ENCODE measurements around the gene FBH1.
"Not testable (repeated sequence)": the region's sequence is repeated elsewhere in the genome, so short reads cannot be mapped to it uniquely, and the experiment has no call there.

FBH1 gene

DNA sequence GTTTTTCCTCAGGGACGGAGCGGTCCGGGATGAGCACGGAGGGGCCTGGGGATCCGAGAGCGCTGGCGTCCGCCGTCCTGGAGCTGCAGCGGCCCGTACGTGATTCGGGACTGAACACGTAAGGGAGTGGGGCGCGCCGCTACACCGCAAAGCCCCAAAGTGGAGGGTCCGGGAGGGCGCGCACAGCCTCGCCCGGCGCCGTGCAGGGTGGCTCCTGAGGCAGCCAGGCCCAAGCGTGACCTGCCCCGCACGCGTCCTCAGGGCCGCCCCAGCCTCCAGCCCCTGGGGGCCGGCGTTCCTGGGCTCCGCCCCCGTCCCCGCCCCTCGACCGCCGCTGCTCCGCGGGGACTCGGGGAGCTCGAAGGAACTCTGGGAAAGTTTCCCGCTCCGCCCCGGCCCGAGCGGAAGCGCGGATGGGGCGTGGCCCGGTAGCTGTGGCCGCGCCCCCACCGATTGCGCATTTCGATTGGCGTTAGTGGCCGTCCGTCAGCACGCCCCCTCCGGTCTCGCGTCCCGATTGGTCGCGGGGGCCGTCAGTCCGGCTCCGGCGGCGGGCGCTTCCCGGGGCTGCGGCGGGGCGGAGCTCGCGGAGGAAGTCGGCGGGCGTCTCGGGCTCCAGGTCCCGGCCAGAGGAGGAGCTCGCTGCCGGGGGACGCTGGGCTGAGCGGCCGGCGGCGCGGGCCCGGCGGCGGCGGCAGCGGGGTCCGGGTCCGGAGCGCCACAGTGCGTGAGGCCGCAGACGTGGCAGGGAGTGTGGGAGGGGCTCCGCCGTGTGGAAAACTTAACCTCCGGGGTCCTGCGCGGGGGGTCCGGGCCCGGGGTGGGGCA, at the start of gene FBH1, which contains the start of gene ANKRD16:
Gene FBH1, plus strand, starts transcription at position 620 of the 828 bp plus-strand sequence. Its CDS starts 103 bp downstream, at position 723.
Gene ANKRD16, minus strand, starts transcription at position 270 of the 828 bp plus-strand sequence. CDS start 539 bp downstream, outside the sequence.
- DNase-seq = peak; percentile 86

DNA sequence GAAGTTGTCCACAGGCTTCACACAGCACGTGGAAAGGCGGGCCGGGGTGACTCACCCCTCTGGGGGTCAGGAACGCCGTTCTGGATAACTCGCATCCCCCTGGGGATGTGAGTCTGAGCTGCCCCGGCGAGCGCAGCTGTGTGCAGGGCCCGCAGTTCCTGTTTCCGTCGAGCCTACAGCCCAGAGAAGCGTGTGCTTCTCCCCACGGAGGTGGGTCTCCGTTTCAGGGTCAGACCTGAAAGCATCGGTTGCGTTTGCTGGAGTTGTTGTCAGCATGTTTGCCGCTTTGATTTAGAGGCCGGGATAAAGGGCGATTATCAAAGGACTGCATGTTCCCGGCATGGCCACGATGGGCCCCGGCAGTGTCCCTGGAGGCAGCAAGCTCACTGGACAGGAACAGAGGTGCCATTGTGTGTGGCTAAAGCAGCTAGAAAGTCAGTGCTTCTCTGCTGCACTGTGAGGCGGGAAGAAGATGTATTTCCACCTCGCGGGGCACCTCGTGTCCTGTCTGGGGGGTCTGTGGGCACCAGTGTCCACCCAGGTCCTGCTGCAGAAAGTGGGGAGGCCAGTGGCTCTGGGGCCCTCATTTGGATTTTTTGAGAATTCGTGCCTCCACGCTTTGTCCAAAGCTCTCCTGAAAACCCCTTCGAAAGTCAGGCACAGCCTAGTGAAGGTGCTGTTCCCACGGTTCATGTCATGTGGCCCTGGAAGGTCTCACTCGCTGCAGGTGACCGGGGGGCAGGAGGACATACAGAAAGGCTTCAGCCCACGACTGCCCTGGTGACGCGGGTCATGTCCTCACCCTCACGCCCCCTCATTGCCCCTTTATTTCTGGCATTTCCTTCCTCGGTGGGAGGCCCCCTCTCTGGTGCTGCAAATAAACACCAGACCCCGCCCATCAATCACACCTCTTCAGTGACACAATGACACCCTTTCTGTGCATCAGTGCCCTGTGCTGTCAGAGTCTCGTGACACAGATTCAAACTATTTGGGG, 49.4 kb upstream of the FBH1 start:
- no peak for DNase-seq

DNA sequence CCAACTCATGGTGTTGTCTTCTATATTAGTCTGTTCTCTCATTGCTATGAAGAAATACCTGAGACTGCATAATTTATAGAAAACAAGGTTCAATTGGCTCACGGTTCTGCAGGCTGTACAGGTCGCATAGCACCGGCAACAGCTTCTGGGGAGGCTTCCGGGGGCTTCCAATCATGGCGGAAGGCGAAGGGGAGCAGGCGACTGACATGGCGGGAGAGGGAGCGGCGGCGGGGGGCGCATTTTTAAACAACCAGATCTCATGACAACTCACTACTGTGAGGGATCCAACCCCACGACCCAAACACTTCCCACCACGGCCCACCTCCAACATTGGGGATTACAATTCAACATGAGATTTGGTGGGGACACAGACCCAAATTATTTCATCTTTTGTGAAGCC, 48.1 kb upstream of the FBH1 start:
- DNase-seq = no peak

DNA sequence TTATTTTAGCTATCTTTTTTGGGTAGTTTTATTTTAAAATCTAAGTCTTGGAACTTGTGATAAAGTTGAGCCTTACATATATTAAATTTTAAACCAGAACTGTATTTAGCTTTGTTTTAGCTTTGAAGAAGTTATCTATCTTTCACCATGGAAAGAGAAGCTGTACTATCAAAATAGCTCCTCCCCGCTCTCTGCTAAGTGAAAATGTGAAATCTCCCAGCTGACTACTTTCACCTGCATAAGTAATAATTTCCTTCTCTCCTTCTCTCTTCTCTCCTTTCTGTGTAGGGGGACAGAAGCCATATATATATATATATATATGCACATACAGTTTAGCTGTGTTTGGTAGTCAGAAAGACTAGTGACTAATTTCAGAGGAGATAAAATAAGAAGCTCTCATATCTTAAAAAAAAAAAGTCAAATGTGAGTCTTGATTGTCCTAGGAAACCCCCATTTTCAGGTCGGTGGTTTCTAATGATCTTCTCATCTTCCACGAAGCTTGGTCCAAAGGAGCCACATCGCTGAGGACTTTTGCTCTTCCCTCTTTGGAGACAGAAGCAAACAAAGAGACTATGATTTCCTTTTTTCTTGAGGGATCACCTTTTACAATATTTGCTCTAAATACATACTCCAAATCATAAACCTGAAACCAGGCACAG, 46.2 kb upstream of the FBH1 start:
- no peak for DNase-seq

DNA sequence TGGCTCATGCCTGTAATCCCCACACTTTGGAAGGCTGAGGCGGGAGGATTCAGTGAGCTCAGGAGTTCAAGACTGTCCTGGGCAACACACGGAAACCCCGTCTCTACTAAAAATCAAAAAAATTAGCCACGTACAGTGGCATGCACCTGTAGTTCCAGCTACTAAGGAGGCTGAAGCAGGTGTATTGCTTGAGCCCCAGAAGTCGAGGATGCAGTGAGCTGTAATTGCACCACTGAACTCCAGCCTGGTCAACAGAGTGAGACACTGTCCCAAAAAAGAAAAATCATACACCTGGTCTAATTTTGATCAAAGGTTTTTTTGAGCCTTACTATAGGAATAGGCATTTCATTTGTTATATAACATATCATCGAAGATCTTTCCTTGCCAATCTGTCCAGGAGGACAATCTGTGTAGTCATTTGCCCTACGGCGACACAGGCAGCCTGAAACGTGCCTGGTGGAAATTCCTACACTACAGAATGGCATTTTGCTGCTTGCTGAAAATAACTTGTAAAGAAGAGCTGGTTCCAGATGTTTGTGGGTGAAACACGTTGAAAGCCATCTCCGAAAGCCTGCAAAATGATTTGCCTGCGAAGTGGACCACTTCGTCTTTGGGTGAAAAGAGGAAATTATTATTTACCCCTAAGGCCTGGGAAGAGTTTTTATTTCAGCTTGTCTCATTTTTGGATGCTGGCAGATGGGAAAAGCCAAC, 45.5 kb upstream of the FBH1 start:
- no peak for DNase-seq

DNA sequence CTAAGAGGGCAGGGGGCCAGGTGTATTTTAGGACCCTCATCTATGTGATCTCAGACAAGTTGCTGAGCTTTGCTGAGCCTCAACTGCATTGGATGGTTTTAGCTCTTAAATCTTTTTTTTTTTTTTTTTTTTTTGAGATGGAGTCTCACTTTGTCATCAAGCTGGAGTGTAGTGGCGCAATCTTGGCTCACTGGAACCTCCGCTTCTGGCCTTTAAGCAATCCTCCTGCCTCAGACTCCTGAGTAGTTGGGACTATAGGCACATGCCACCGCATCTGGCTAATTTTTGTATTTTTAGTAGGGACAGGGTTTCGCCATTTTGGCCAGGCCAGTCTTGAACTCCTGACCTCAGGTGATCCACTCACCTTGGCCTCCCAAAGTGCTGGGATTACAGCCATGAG, 43.4 kb upstream of the FBH1 start:
- DNase-seq = not testable (repeated sequence)

DNA sequence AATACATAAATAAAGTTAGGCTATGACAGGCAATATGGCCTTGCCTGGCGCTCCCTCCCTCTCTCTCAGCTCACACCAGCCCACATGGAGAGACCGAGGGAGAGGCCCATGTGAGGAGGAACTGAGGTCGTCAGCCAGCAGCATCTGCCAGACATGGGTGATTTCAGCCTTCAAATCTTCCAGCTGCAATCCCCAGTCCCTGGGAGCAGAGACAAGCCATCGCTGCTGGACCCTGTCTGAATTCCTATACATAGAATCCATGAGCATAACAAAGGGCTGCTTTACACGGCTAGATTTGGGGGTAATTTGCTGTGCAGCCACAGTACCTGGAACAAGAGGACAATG, 35.9 kb upstream of the FBH1 start:
- DNase-seq = no peak

DNA sequence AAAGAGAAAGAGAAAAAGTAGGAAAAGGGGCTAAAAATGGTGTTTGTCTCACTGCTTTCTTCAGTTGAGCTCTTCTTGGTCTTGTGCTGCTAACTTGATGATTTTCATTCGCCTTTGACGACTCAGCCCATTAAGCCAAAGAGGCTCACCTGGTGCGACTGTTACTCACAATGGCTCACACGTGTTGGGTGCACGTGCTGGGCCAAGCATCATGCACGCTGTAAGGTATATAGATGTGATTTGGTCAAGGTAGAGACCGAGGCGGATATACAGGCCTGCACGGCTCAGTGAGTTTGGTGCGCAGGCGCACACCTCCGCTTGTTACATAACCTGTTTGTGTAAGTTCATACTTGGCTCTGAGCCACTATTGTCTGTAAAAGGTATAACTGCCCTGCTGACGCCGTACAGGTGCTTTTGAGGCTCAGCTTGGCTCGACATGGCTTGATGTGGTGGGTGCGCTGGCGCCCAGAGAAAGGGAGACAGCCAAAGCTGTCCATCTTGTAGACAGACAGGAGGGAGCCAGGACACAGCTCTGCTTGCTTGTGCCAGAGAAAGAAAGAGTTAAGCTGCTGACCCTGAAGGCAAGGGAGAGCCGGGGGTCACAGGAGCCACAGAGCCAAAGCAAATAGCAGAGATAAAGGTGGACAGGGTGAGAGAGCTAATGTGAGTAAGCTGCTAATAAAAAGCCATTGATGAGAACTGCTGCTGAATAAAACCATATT, 33.9 kb upstream of the FBH1 start:
- no peak for DNase-seq

DNA sequence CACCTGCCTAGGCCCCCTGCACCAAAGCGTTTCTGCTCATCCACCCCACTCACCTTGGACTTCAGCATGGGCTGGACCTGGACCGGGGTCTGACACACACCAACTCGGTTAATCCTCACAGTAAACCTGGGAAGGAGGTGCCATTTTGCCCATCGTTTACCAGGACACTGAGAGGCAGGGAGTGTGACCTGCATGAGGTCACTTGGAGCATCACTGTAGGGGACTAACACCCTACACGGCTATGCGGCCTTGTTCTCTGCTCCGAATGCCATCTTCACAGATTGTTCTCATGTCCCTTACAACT, 33.4 kb upstream of the FBH1 start:
- no peak for DNase-seq

DNA sequence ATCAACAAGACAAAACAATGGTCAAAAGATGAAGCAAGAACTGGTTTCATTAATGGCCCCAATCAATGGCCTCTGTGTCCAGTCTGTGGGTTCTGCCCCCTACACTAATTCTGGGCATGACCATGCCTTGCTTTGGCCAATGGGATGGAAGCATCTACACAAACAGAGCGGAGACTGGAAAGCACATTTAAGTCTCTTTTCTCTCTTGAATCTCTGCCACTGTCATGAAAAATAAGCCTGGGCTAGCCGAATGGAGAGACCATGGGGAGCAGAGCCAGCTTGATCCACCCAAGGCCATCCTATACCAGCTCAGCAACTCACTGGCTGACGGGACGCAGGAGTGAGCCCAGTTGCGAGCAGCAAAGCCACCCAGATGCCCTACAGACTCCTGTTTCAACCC, 31.2 kb upstream of the FBH1 start:
- no peak for DNase-seq

DNA sequence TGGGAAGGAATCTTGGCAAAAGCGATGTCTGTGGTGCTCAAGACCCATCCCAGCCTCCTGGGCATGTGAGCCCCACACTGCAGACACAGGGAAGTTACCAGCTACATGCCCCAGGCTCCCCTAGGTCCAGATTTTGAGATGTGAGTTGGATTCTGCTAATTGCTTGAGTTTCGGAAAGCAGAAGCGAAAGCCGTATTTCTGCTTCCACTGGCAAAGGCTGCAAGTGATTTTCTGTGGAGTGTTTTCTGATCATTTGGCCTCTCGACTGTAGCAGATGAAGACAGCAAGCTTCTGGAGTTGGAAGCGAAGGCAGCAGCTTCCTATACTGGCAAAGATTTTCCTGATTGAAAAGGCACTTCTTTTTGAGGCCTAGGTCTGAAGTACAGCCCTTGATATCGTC, 30.0 kb upstream of the FBH1 start:
- DNase-seq = no peak

DNA sequence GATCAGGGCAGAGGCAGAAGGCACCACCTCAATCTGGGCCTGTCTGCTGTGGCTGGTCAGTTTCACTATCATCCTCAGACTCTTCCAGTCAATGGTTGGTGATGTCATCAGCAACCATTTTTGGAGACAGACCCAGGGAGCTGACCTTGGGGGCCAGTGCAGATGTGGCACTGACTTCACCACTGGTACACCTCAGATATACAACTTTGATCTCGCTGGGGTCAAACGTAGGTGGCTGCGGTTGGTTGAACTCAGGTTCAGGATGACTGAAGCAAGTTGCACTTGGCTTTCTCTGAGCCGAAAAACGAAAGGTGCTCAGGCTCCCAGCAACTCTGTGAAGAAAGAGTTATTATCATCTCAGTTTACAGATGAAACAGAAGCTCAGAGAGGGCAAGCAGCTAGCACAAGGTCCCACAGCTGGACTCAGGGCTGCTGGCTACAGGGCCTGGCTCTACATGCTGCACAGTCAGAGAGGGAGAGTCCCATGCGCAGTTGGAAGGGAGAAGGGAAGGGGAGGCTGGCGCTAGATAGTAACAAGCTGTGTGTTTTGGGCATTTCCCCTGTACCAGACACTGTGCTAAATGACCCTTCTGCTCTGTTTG, 27.6 kb upstream of the FBH1 start:
- no peak for DNase-seq

DNA sequence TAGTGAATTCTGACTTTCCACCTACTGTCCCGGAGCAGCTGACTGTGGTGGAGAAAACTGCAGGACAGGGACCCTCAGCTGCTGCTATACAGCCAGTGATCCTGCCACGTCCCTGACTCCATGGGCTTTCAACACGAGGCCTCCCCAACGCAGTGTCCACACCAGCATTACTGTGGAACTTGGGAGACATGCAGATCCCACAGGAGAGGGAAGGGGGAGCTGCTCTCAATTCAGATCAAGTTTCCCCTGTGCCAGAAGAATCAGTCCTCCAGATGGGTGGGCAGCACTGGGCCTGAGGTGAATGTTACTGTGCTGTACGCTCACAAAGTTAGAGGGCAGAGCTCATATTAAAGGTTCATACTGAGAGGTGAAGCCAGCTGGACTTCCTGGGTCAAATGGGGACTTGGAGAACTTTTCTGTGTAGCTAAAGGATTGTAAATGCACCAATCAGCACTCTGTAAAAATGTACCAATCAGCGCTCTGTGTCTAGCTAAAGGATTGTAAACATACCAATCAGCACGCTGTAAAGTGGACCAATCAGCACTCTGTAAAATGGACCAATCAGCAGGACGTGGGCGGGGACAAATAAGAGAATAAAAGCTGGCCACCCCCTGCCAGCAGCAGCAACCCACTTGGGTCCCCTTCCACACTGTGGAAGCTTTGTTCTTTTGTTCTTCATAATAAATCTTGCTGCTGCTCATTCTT, 26.9 kb upstream of the FBH1 start:
- not testable (repeated sequence) for DNase-seq

DNA sequence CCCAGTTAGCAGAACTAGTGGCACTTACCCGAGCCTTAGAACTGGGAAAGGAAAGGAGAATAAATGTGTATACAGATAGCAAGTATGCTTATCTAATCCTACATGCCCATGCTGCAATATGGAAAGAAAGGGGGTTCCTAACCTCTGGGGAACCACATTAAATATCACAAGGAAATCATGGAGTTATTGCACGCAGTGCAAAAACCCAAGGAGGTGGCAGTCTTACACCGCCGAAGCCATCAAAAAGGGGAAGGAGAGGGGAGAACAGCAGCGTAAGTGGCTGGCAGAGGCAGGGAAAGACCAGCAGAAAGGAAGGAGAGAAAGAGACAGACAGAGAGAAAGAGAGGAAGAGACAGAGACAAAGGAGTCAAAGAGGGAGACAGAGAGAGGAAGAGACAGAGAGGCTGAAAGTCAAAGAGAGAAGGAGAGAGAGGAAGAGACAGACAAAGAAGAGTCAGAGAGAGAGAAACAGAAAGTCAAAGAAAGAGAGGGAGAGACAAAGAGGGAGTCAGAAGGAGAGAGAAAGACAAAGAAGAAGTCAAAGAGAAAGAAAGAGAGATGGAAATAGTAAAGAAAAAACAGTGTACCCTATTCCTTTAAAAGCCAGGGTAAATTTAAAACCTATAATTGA, 23.5 kb upstream of the FBH1 start:
- not testable (repeated sequence) for DNase-seq

DNA sequence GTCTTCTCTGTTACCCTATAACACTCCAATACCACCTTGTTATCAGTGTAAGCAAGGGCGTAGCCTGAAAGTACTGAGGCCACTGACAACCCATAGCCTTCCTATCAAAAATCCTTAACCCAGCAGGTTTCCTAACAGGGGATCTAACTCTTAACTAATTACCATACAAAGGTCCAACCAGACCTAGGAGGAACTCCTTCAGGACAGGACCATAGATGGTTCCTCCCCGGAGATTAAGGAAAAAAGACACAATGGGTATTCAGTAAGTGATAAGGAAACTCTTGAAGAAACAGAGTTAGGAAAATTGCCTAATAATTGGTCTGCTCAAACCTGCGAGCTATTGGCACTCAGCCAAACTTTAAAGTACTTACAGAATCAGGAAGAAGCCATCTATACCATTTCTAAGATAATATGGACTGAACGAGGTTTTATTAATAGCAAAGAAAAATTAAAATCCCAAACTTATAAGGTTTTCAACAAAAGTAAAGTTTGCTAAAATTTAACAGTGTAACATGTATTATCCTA, 22.9 kb upstream of the FBH1 start:
- DNase-seq = not testable (repeated sequence)

DNA sequence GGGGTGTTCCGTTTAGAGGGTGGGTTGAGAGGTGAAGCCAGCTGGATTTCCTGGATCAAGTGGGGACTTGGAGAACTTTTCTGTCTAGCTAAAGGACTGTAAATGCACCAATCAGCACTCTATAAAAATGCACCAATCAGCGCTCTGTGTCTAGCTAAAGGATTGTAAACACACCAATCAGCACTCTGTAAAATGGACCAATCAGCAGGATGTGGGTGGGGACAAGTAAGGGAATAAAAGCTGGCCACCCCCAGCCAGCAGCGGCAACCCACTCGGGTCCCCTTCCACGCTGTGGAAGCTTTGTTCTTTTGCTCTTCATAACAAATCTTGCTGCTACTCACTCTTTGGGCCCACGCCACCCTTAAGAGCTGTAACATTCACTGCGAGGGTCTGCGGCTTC, 21.7 kb upstream of the FBH1 start:
- DNase-seq = not testable (repeated sequence)

DNA sequence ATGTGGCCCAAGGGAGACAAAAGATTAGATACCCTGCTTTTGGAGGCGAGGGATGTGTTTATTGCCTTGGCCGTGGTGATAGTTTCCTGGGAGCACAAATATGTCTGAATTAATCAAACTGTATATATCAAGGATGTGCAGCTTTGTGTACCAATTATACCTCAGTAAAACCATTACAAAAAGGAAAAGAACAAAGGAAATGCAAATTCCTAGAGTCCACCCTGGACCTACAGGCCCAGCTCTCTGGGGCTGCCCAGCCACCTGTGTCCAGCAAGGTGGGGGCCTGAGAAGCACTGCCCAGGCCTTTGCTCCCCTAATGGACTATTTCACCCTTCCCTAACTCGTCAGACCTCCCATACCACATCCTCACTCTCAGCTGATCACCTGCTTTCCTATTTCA, 20.9 kb upstream of the FBH1 start:
- no peak for DNase-seq

DNA sequence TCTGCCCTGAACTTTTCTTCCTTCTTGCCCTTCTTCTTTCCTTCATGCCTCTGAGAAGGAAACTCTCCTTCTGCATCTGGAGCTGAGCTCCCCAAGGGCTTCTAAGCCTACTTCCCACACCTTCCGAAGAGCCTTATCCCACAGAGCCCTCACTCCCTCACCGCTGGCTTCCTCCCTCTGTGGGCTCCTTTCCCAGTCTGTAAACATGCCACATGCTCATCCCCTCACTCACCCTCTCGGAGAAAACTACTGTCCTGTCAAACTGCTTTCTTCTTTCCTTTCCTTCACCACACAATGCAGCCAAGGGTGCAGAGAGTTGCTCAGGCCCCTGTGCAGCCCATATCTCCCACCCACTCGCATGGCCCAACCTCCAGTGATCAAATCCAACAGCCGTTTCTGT, 18.4 kb upstream of the FBH1 start:
- DNase-seq = no peak

DNA sequence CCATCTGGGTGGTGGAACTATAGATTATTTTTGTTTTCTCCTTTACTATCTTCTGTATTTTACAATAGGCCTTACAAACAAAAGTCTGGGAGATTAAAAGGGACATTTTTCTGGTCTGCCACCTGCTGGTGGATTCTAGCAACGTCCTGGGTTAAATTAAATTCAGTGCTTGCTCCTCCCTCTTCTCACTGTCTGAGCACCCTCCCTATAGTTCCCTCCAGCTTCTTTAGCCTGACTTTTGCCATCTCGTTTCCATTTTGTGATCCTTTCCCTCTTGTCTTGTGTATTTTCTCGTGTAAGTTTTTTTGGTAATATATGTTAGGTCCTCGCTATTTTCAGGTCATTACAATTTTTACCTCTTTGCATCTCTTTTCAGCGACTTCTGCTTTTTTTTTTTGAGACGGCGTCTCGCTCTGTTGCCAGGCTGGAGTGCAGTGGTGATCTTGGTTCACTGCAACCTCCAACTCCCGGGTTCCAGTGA, 16.5 kb upstream of the FBH1 start:
- peak; percentile 28 for DNase-seq

DNA sequence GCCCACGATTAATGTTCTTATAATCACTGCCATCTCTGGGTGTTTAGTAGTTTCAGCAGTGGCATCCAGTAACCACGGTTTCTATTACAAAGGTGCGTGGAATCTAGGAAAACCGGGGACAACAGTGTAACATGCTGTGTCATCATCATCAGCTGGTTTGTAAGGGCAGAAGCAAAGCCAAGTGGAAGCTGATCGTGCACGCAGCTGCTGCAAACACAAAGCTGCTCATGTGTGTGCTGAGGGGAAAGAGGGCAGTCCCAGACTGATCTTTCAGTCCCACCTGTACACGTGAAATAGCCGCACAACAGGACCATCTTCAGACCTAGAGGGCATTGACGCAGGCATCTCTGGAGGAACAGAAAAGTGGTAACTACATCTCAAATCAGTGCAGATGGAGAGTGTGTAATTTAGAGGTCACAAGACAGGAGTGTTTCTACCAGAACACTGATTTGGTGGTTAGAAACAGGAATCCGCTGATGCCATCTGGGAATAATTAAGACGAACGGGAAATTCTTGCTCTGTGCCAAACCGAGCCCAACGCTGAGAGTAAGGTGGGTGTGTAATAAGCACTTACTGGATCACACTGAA, 13.8 kb upstream of the FBH1 start:
- peak; percentile 49 for DNase-seq

Data from DMS 273 treated with DMSO at 0.1 percent for 48 hours (cell line).